Measurements from ENCODE around the gene TRIM9. TPM values are rescaled to one million over a fixed set of nuclear protein-coding genes. Genes with fewer than 3 reads are reported as not detected.

The TRIM9 gene
- total and polyA plus RNA-seq, 2 experiments from 2014 or later: 2.3 to 4.1 TPM

DNA sequence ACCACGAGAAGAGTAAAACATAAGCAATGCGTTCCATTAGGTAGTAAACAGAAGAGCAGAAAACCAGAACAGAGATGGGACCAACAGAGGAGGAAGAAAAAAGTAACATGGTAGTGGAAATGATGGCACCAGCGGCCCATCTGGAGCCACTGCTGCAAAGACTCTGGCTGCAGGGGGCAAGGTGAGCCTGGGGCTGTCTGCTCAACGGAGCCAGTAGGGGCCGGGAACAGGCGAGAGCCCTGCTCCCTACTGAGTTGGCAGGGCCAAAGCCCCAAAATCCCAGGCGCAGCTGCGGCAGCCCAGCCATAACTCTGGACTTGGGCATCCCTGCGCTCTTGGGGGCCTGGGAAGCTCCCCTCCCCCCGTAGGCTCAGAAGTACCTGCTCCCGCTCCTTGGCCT lies 122.2 kb downstream of the TRIM9 start:
- H3K36me3 ChIP-seq: no peaks in the 10 kb centered on the region
- no peaks in the 10 kb centered on the region for H3K27me3 ChIP-seq
- no peaks in the 10 kb centered on the region for H3K9me3 ChIP-seq (ENCODE audit: low read depth)
- no peak for DNase-seq (ENCODE audit: low read depth in 1 of 2, low spot score in 1 of 2)
- no peak overlapping the region for H3K4me3 ChIP-seq
- H3K27ac ChIP-seq: no peak overlapping the region
- TF ChIP-seq, protein P1, sequence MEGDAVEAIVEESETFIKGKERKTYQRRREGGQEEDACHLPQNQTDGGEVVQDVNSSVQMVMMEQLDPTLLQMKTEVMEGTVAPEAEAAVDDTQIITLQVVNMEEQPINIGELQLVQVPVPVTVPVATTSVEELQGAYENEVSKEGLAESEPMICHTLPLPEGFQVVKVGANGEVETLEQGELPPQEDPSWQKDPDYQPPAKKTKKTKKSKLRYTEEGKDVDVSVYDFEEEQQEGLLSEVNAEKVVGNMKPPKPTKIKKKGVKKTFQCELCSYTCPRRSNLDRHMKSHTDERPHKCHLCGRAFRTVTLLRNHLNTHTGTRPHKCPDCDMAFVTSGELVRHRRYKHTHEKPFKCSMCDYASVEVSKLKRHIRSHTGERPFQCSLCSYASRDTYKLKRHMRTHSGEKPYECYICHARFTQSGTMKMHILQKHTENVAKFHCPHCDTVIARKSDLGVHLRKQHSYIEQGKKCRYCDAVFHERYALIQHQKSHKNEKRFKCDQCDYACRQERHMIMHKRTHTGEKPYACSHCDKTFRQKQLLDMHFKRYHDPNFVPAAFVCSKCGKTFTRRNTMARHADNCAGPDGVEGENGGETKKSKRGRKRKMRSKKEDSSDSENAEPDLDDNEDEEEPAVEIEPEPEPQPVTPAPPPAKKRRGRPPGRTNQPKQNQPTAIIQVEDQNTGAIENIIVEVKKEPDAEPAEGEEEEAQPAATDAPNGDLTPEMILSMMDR (IDR thresholded peaks at IDR 0.05; ENCODE audit: low read depth, low read length): no peak
- H3K4me1 ChIP-seq (ENCODE audit: low read depth): no peaks in the 10 kb centered on the region

DNA sequence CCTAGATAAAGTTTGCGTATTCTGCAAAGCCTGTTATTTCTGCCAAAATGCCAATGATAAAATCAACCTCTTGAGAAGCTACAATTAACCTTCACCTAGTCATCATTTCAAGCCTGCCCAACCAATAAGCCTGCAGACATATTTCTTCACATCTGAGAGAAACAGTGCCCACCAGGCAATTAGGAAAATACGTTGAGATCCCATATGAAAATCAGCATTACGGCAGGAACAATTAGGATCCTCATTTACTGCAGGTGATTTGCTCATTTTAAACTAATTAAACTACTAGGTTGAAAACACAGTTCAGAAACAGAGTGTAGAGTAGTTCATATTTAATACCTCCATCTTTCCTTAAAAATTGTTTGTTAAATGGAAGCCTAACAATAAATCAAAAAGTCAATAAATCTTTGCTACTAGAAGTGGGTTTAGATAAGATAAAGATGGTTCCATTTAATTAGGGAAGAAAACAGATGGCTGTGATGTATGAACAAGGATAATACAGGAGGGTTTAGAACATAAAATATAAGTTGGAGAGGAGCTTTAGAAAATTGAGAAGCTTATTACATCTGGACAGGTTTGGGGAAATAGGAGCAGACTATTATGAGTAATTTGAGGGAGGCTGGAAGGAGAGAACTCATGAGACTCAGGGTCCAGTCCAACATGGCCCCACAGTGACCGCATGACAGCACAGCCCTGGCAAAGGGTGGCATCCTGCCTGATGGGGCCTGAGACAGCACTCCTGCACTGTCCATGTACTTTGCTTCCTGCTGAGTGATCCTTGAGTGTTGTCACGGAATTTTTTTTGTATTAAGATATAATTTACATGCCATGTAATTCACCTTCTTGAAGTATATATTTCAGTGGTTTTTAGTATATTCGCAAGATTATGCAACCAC lies 123.8 kb downstream of the TRIM9 start:
- Histone ChIP-seq H3K27ac (no peak overlapping the region), H3K9me3 (ENCODE audit: low read depth) (no peaks in the 10 kb centered on the region), H3K36me3 (no peaks in the 10 kb centered on the region), H3K27me3 (no peaks in the 10 kb centered on the region), H3K4me1 (ENCODE audit: low read depth) (no peaks in the 10 kb centered on the region), H3K4me3 (no peak overlapping the region)
- TF ChIP-seq, protein P1 (IDR thresholded peaks at IDR 0.05; ENCODE audit: low read depth, low read length): no peak
- no peak for DNase-seq (ENCODE audit: low read depth in 1 of 2, low spot score in 1 of 2)

DNA sequence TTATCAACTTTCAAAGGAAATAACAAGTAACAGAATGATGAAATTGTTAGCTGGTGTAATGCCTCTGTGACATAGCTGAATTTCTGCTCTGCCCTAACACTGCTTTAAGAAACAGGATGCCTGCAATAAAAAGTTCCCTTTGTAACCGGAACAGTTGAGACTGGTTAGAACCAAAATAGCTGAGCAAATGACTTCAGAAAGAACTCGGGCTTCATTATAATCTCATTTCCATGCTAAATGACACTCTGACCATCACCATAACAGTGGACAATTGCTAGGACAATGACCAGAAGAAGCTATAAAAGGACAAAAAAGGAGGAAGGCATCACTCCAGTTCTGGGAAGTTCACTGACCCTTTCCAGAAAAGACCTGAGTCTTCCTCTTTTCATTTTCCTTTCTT lies 127.1 kb downstream of the TRIM9 start:
- no peaks in the 10 kb centered on the region for H3K27me3 ChIP-seq
- peak in 1 of 2 donors; percentile 7 for DNase-seq (ENCODE audit: low read depth in 1 of 2, low spot score in 1 of 2)
- no peaks in the 10 kb centered on the region for H3K9me3 ChIP-seq (ENCODE audit: low read depth)
- H3K4me1 ChIP-seq (ENCODE audit: low read depth): no peaks in the 10 kb centered on the region
- no peaks in the 10 kb centered on the region for H3K36me3 ChIP-seq
- H3K27ac ChIP-seq: no peak overlapping the region
- H3K4me3 ChIP-seq: no peak overlapping the region
- TF ChIP-seq, protein P1 (IDR thresholded peaks at IDR 0.05; ENCODE audit: low read depth, low read length): no peak

DNA sequence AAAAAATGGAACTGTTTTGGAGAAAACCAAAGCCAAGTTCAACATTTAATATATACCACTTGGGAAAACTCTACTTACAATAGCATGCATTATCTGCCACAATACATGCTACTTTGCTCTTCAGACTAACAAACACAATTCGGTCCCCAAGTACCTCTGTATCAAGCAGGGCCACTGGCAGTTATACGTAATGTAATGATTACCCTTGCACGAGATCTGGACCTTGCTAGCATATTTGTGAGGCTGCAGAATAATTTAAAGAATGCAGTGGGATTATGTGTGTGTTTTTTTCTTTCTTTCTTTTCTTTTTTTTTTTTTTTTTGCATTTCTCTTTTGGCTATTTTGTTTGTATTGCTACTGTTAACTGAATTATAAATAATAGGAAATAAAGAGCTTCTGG lies 127.8 kb downstream of the TRIM9 start:
- Histone ChIP-seq H3K4me1 (ENCODE audit: low read depth) (no peaks in the 10 kb centered on the region), H3K27ac (no peak overlapping the region), H3K4me3 (no peak overlapping the region), H3K36me3 (no peaks in the 10 kb centered on the region), H3K27me3 (no peaks in the 10 kb centered on the region), H3K9me3 (ENCODE audit: low read depth) (no peaks in the 10 kb centered on the region)
- peak in 1 of 2 donors; percentile 13 for DNase-seq (ENCODE audit: low read depth in 1 of 2, low spot score in 1 of 2)
- TF ChIP-seq, protein P1 (IDR thresholded peaks at IDR 0.05; ENCODE audit: low read depth, low read length): no peak

DNA sequence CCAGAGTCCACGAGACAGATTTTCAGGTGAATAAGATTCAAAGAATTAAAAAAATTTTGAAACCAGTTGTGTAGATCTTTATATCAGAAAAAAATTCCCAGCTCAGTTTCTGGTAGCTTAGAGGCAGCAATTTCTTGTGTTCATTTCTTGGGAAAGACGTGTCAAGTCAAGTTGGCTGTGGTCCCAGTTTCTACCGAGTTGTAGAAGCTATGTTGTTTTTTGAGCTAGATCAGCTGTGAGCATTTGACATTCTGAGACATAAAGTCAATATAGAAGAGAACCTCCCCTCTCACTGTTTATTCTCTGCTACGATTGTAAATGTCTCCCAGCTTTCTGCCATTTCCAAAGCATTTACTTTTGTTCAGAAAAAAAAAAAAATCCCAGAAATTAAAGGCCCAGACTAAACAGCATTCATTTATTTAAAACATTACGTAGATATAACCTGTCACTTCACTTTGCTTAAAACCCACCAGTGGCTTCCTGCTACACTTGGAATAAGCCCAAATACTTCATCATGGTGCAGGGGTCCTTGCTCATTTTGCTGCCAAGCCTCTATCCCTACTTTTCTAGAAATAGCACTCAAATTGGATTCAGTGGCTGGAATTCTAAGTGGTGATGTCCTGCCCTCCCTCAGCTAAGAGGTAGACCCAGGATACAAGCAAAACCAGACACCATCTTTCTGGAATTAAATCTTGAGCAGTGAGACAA lies 130.1 kb downstream of the TRIM9 start:
- H3K4me1 ChIP-seq (ENCODE audit: low read depth): no peaks in the 10 kb centered on the region
- no peaks in the 10 kb centered on the region for H3K27me3 ChIP-seq
- H3K27ac ChIP-seq: no peak overlapping the region
- peak in 1 of 2 donors; percentile 97 for DNase-seq (ENCODE audit: low read depth in 1 of 2, low spot score in 1 of 2)
- TF ChIP-seq, protein P1 (IDR thresholded peaks at IDR 0.05; ENCODE audit: low read depth, low read length): no peak
- no peak overlapping the region for H3K4me3 ChIP-seq
- no peaks in the 10 kb centered on the region for H3K9me3 ChIP-seq (ENCODE audit: low read depth)
- no peaks in the 10 kb centered on the region for H3K36me3 ChIP-seq

Data from cardiac muscle cell (in vitro differentiated cells and primary cell).